H1 (cell line): Measurements from ENCODE around the gene TMEM106C. TPM values are rescaled to one million over a fixed set of nuclear protein-coding genes. Genes with fewer than 3 reads are reported as not detected.

Source experiments
- CTCF ChIA-PET: fragments of 300-600 bp; sonication (Branson Sonifier 250); formaldehyde crosslinking; loops from one replicate; lab custom pipeline; 2021; ENCODE audit not compliant: partially characterized antibody; lab: Charles Lee
- POLR2A ChIA-PET: fragments of 300-600 bp; sonication (Branson Sonifier 250); formaldehyde crosslinking; loops from one replicate; lab custom pipeline; 2021; ENCODE audit warnings: inconsistent platforms; ENCODE audit not compliant: partially characterized antibody; lab: Charles Lee
- DNase-seq, 2 experiments: peaks; one replicate each; pipeline versions ENCODE4 v3.0.0 to v3.0.0-alpha.2; 2010 to 2022; ENCODE audit warnings: low spot score in 2 of 2, low read depth in 1 of 2, mixed read lengths in 1 of 2
- FAIRE-seq: peaks from 2 replicates; lab custom pipeline; 2011; peaks lifted over from hg19 to GRCh38; lab: Jason Lieb, UNC
- H2AFZ ChIP-seq: 2 replicates; pipeline ENCODE4 v1.8.1; 2012; ENCODE audit warnings: low read length, inconsistent platforms
- H2AK5ac ChIP-seq: 2 replicates; pipeline ENCODE4 v1.6.1; 2013; ENCODE audit warnings: low read depth, low read length
- H2BK120ac ChIP-seq: replicated peaks from 2 replicates; pipeline ENCODE3; 2013; ENCODE audit warnings: low read depth, low read length, inconsistent platforms
- H2BK12ac ChIP-seq: 2 replicates; pipeline ENCODE4 v1.6.1; 2013; ENCODE audit warnings: low read depth, low read length
- H2BK15ac ChIP-seq: 2 replicates; pipeline ENCODE4 v1.6.1; 2013; ENCODE audit warnings: low read length
- H2BK20ac ChIP-seq: 2 replicates; pipeline ENCODE4 v1.6.1; 2013; ENCODE audit warnings: low read length
- H2BK5ac ChIP-seq: 2 replicates; pipeline ENCODE4 v1.6.1; 2013; ENCODE audit warnings: low read depth, low read length
- H3K14ac ChIP-seq: 2 replicates; pipeline ENCODE4 v1.6.1; 2013; ENCODE audit warnings: inconsistent platforms; ENCODE audit not compliant: insufficient read length
- H3K18ac ChIP-seq: 2 replicates; pipeline ENCODE4 v1.6.1; 2013; ENCODE audit warnings: low read length; ENCODE audit errors: extremely low read depth
- H3K23ac ChIP-seq: 2 replicates; pipeline ENCODE4 v1.6.1; 2013; ENCODE audit warnings: inconsistent platforms; ENCODE audit not compliant: insufficient read length
- H3K23me2 ChIP-seq: 2 replicates; pipeline ENCODE4 v1.6.1; 2013; ENCODE audit warnings: low read depth, low read length
- H3K27ac ChIP-seq: 2 replicates; pipeline ENCODE4 v1.6.1; 2011; ENCODE audit warnings: low read depth, low read length, inconsistent platforms
- H3K27me3 ChIP-seq, 4 experiments: replicated peaks in 1 of 4; 1 replicate in 1 of 4; 2 replicates in 3 of 4; pipeline versions ENCODE4 v1.6.1 to v1.8.1; 2011 to 2013; ENCODE audit warnings: low read length in 3 of 4, mild to moderate bottlenecking in 3 of 4, inconsistent platforms in 2 of 4, mixed read lengths in 2 of 4, moderate library complexity in 1 of 4; ENCODE audit not compliant: control insufficient read depth in 3 of 4, insufficient read depth in 3 of 4; ENCODE audit errors: extremely low read depth in 1 of 4
- H3K36me3 ChIP-seq, 4 experiments: 2 replicates each; pipeline versions ENCODE4 v1.6.1 to v1.8.1; 2011 to 2013; ENCODE audit warnings: mild to moderate bottlenecking in 4 of 4, low read length in 3 of 4, moderate library complexity in 2 of 4, control low read depth in 1 of 4, inconsistent platforms in 1 of 4; ENCODE audit not compliant: insufficient read depth in 4 of 4, control insufficient read depth in 2 of 4
- H3K4ac ChIP-seq: replicated peaks from 2 replicates; pipeline ENCODE3; 2013; ENCODE audit warnings: low read length, low read depth, mixed read lengths, inconsistent platforms; ENCODE audit not compliant: insufficient read length
- H3K4me1 ChIP-seq, 4 experiments: replicated peaks in 1 of 4; 1 replicate in 1 of 4; 2 replicates in 3 of 4; pipeline versions ENCODE4 v1.6.1 to v1.8.1; 2011 to 2013; ENCODE audit warnings: low read length in 3 of 4, inconsistent platforms in 2 of 4, mixed read lengths in 1 of 4; ENCODE audit not compliant: insufficient read depth in 4 of 4, control insufficient read depth in 3 of 4
- H3K4me2 ChIP-seq, 2 experiments: 2 replicates each; pipeline versions ENCODE4 v1.6.1 to v1.8.1; 2011 to 2013; ENCODE audit warnings: low read depth in 2 of 2, low read length in 2 of 2, control low read depth in 1 of 2, inconsistent platforms in 1 of 2, mild to moderate bottlenecking in 1 of 2; ENCODE audit not compliant: insufficient read depth in 1 of 2
- H3K4me3 ChIP-seq, 4 experiments: fragments of 200-600, 300-600 bp in 1 of 4; sonication (generic), shearing (Covaris generic), sonication (Bioruptor Twin) in 1 of 4; 2 replicates each; pipeline versions ENCODE4 v1.5.1 to v1.8.1; 2011 to 2016; ENCODE audit warnings: low read length in 4 of 4, low read depth in 3 of 4, control low read depth in 2 of 4, inconsistent platforms in 2 of 4, mild to moderate bottlenecking in 2 of 4, mixed read lengths in 1 of 4, moderate library complexity in 1 of 4; ENCODE audit not compliant: insufficient read depth in 2 of 4; ENCODE audit errors: extremely low read depth in 1 of 4
- H3K56ac ChIP-seq: replicated peaks from 2 replicates; pipeline ENCODE3; 2013; ENCODE audit warnings: low read depth, mild to moderate bottlenecking, mixed read lengths, low read length, inconsistent platforms; ENCODE audit not compliant: insufficient read length
- H3K79me1 ChIP-seq: 2 replicates; pipeline ENCODE4 v1.6.1; 2013; ENCODE audit warnings: low read depth, low read length, control low read depth
- H3K79me2 ChIP-seq, 2 experiments: 2 replicates each; pipeline versions ENCODE4 v1.6.1 to v1.8.1; 2012 to 2013; ENCODE audit warnings: low read length in 2 of 2, mild to moderate bottlenecking in 2 of 2, inconsistent platforms in 1 of 2; ENCODE audit not compliant: insufficient read depth in 2 of 2, control insufficient read depth in 1 of 2
- H3K9ac ChIP-seq, 4 experiments: replicated peaks in 1 of 4; 1 replicate in 1 of 4; 2 replicates in 3 of 4; pipeline versions ENCODE4 v1.6.1 to v1.8.1; 2011 to 2013; ENCODE audit warnings: low read depth in 3 of 4, low read length in 3 of 4, control low read depth in 2 of 4, mild to moderate bottlenecking in 2 of 4, moderate library complexity in 2 of 4, inconsistent platforms in 1 of 4; ENCODE audit errors: extremely low read depth in 1 of 4
- H3K9me3 ChIP-seq, 2 experiments: 2 replicates each; pipeline versions ENCODE4 v1.6.1 to v1.8.1; 2012 to 2013; ENCODE audit warnings: mild to moderate bottlenecking in 2 of 2, moderate library complexity in 2 of 2, control low read depth in 1 of 2, inconsistent platforms in 1 of 2, low read depth in 1 of 2, low read length in 1 of 2, mixed read lengths in 1 of 2; ENCODE audit not compliant: insufficient read depth in 2 of 2
- H4K20me1 ChIP-seq, 2 experiments: replicated peaks in 1 of 2; 2 replicates each; pipeline versions ENCODE3 to v1.8.1; 2011 to 2013; ENCODE audit warnings: inconsistent platforms in 2 of 2, low read length in 2 of 2, mild to moderate bottlenecking in 1 of 2; ENCODE audit not compliant: insufficient read depth in 2 of 2, control insufficient read depth in 1 of 2
- H4K5ac ChIP-seq: 2 replicates; pipeline ENCODE4 v1.6.1; 2013; ENCODE audit warnings: low read length, low read depth, mixed read lengths, inconsistent platforms; ENCODE audit not compliant: insufficient read length
- H4K8ac ChIP-seq: 2 replicates; pipeline ENCODE4 v1.8.0; 2013; ENCODE audit warnings: mild to moderate bottlenecking, moderate library complexity, low read length, inconsistent platforms; ENCODE audit not compliant: insufficient read depth; ENCODE audit errors: extremely low read depth
- H4K91ac ChIP-seq: replicated peaks from 2 replicates; pipeline ENCODE3; 2013; ENCODE audit warnings: low read length, mixed read lengths, inconsistent platforms; ENCODE audit not compliant: insufficient read length
- SIN3A ChIP-seq, 2 experiments: IDR thresholded peaks in 1 of 2; conservative IDR thresholded peaks in 1 of 2; 2 replicates each; pipeline ENCODE4 v1.6.1; 2011 to 2012; ENCODE audit warnings: low read length in 2 of 2, improper control_type of control experiment in 1 of 2, low read depth in 1 of 2, mild to moderate bottlenecking in 1 of 2
- SP2 ChIP-seq: IDR thresholded peaks from 2 replicates; pipeline ENCODE4 v1.6.1; 2012; ENCODE audit warnings: mild to moderate bottlenecking, low read length, inconsistent platforms
- WGBS, 2 experiments: shearing (Covaris generic) in 1 of 2; methylation state at CpG; one replicate each; pipeline versions ENCODE4 v1.1.6 to v1.1.7; 2013 to 2015; ENCODE audit warnings: low lambda C conversion rate in 2 of 2, mixed read lengths in 2 of 2, inconsistent platforms in 1 of 2, low coverage in 1 of 2, missing lambda C conversion rate in 1 of 2; ENCODE audit not compliant: insufficient replicate concordance in 2 of 2, insufficient coverage in 1 of 2, insufficient read length in 1 of 2; ENCODE audit errors: extremely low coverage in 1 of 2, missing lambda C conversion rate in 1 of 2; 5-methylcytosine and 5-hydroxymethylcytosine counted together
- polyA plus RNA-seq, 7 experiments: library from polyadenylated mRNA; depleted of rRNA in 3 of 7; stranded (reverse) in 5 of 7; unstranded in 2 of 7; fragments of >200 nt in 5 of 7; fragments of 200-250 nt in 2 of 7; gene quantifications; 1 replicate in 5 of 7; 2 replicates in 1 of 7; 4 replicates in 1 of 7; pipeline versions ENCODE4 v1.2.1 to v1.2.3, GENCODE V29; 2011 to 2013; ENCODE audit warnings: missing spikeins in 2 of 7, mixed read lengths in 2 of 7
- total RNA-seq: library from RNA; stranded (reverse); fragmentation: NEBNext Ultra II Directional; extraction: Animal tissue kit (Norgen Biotek cat#: 25700); gene quantifications from 2 replicates; pipeline ENCODE4 v1.2.1, GENCODE V29; 2021

TMEM106C gene
- total and polyA plus RNA-seq, 2 of the 8 experiments (the other 6 are each of a cell fraction or from before 2014, with no cell fraction given) = 36.6 to 45.3 TPM

GRCh38 chr12:47988073-47989022 is 25.0 kb downstream of the TMEM106C start:
- H2AFZ ChIP-seq = no peak overlapping the region
- no peak overlapping the region for H3K56ac ChIP-seq
- no peak overlapping the region for H3K4me3 ChIP-seq
- H2BK15ac ChIP-seq = no peak overlapping the region
- H3K4ac ChIP-seq = no peak overlapping the region
- no peak for FAIRE-seq
- WGBS, 2 experiments = 63% methylated on average over 15 of the region's 15 CpGs; no CpG with 5 or more reads in 1 of the 2 experiments
- no peaks in the 10 kb centered on the region for H3K79me1 ChIP-seq
- no peak overlapping the region for H3K27ac ChIP-seq
- no peak overlapping the region for H2BK120ac ChIP-seq
- DNase-seq = peak in 1 of 2 experiments; percentile 60
- no peaks in the 10 kb centered on the region; the same call in 1 of the 2 replicates for H3K23me2 ChIP-seq
- H2BK12ac ChIP-seq = no peak overlapping the region
- CTCF ChIA-PET = interaction anchor here (1.1 to 1.5 kb wide), 2 partner anchors 25 to 42 kb away, joined by 3 to 9 read pairs; partner anchors contain the start of gene TMEM106C
- H2BK5ac ChIP-seq = no peak overlapping the region
- no peak overlapping the region for H3K23ac ChIP-seq
- H4K20me1 ChIP-seq = peaks cover 0 to 2% of the 10 kb centered on the region in 2 experiments
- no peak overlapping the region for H3K18ac ChIP-seq
- H3K27me3 ChIP-seq = peaks cover 0 to 13% (median 2%) of the 10 kb centered on the region in 4 experiments; a peak in 3 of 7 replicates
- 0 out of 4 replicates have a peak, but pooled peaks of 1 of the 2 experiments have one; percentile 40 for TF ChIP-seq SIN3A (conservative IDR thresholded peaks at IDR 0.05 in 1 of 2, IDR thresholded peaks at IDR 0.05 in 1 of 2; ENCODE audit: low read depth in 1 of 2, low read length in 2 of 2)
- TF ChIP-seq SP2 = no peak
- H2BK20ac ChIP-seq = no peak overlapping the region
- H4K91ac ChIP-seq = no peak overlapping the region
- no peaks in the 10 kb centered on the region for H3K36me3 ChIP-seq
- no peak overlapping the region for H4K5ac ChIP-seq
- POLR2A ChIA-PET = interaction anchor here (1.1 kb wide), 1 partner anchor 34 kb away, joined by 3 read pairs; no protein-coding TSS in a partner anchor
- H2AK5ac ChIP-seq = no peak overlapping the region
- H3K79me2 ChIP-seq = no peaks in the 10 kb centered on the region
- H3K9ac ChIP-seq = no peak overlapping the region
- no peak overlapping the region for H3K14ac ChIP-seq
- peak overlapping the region; percentile 15 to 16; a peak in 2 of 4 replicates for H3K4me2 ChIP-seq
- no peaks in the 10 kb centered on the region for H3K9me3 ChIP-seq
- peaks cover 0 to 7% (median 3%) of the 10 kb centered on the region in 4 experiments; a peak in 4 of 7 replicates for H3K4me1 ChIP-seq
- no peak overlapping the region; the same call in 1 of the 2 replicates for H4K8ac ChIP-seq
